CD14-positive monocyte (primary cell): ENCODE data around the gene GALNT6. TPM values are rescaled to one million over a fixed set of nuclear protein-coding genes. Genes with fewer than 3 reads are reported as not detected.

Source experiments
- DNase-seq, 3 donors: peaks; one replicate each; pipeline ENCODE4 v3.0.0-alpha.2; 2011 to 2022
- H2AFZ ChIP-seq: 2 replicates; pipeline ENCODE4 v1.6.0; 2012; ENCODE audit warnings: mild to moderate bottlenecking, low read depth, low read length, inconsistent platforms; ENCODE audit not compliant: insufficient read depth, poor library complexity, severe bottlenecking
- H3K27ac ChIP-seq, 2 donors: 1 replicate in 1 of 2; 2 replicates in 1 of 2; pipeline ENCODE4 v1.5.1; 2012 to 2013; ENCODE audit warnings: low read length in 2 of 2, control low read depth in 1 of 2, inconsistent platforms in 1 of 2, low read depth in 1 of 2, mild to moderate bottlenecking in 1 of 2
- H3K27me3 ChIP-seq, 2 donors: one replicate each; pipeline versions ENCODE4 v1.6.0 to v1.6.1; 2011 to 2013; ENCODE audit warnings: low read length in 2 of 2; ENCODE audit not compliant: control insufficient read depth in 2 of 2, insufficient read depth in 2 of 2
- H3K36me3 ChIP-seq, 2 donors: replicated peaks in 1 of 2; 1 replicate in 1 of 2; 2 replicates in 1 of 2; pipeline versions ENCODE4 v1.5.1 to v1.6.1; 2012 to 2013; ENCODE audit warnings: low read length in 2 of 2, control low read depth in 1 of 2, inconsistent platforms in 1 of 2, mild to moderate bottlenecking in 1 of 2; ENCODE audit not compliant: insufficient read depth in 2 of 2, control insufficient read depth in 1 of 2
- H3K4me1 ChIP-seq, 2 donors: 1 replicate in 1 of 2; 2 replicates in 1 of 2; pipeline versions ENCODE4 v1.5.1 to v1.6.1; 2012 to 2013; ENCODE audit warnings: low read length in 2 of 2, control low read depth in 1 of 2, inconsistent platforms in 1 of 2, mild to moderate bottlenecking in 1 of 2, moderate library complexity in 1 of 2; ENCODE audit not compliant: insufficient read depth in 2 of 2, control insufficient read depth in 1 of 2
- H3K4me2 ChIP-seq: replicated peaks from 2 replicates; pipeline ENCODE3; 2012; ENCODE audit warnings: low read length, moderate library complexity, mild to moderate bottlenecking; ENCODE audit not compliant: poor library complexity, severe bottlenecking; ENCODE audit errors: extremely low read depth
- H3K4me3 ChIP-seq, 3 experiments: fragments of 200-600 bp in 1 of 3; sonication (generic) in 1 of 3; replicated peaks in 1 of 3; 1 replicate in 2 of 3; 2 replicates in 1 of 3; pipeline ENCODE4 v1.5.1; 2011 to 2013; ENCODE audit warnings: low read length in 3 of 3, mild to moderate bottlenecking in 3 of 3, control low read depth in 2 of 3, low read depth in 2 of 3, inconsistent platforms in 1 of 3, moderate library complexity in 1 of 3
- H3K79me2 ChIP-seq: 2 replicates; pipeline ENCODE4 v1.6.0; 2012; ENCODE audit warnings: mild to moderate bottlenecking, control low read depth, inconsistent platforms, low read length, moderate library complexity; ENCODE audit not compliant: insufficient read depth
- H3K9ac ChIP-seq: 2 replicates; pipeline ENCODE4 v1.6.0; 2017; ENCODE audit warnings: low read length, mild to moderate bottlenecking; ENCODE audit not compliant: insufficient read depth, poor library complexity, severe bottlenecking
- H3K9me3 ChIP-seq, 2 donors: replicated peaks in 1 of 2; 1 replicate in 1 of 2; 2 replicates in 1 of 2; pipeline versions ENCODE4 v1.5.1 to v1.6.1; 2012 to 2013; ENCODE audit warnings: low read length in 2 of 2, control low read depth in 1 of 2; ENCODE audit not compliant: control insufficient read depth in 1 of 2, insufficient read depth in 1 of 2
- H4K20me1 ChIP-seq: 2 replicates; pipeline ENCODE4 v1.6.0; 2012; ENCODE audit warnings: mild to moderate bottlenecking, low read length, control low read depth, moderate library complexity; ENCODE audit not compliant: insufficient read depth
- H3K27ac Mint-ChIP-seq, 7 donors: one replicate each; pipeline ENCODE4 v1.8.0; 2020; ENCODE audit warnings: mild to moderate bottlenecking in 7 of 7, mixed read lengths in 7 of 7, moderate library complexity in 6 of 7, inconsistent platforms in 2 of 7
- H3K27me3 Mint-ChIP-seq, 3 donors: one replicate each; pipeline ENCODE4 v1.8.0; 2021 to 2022; ENCODE audit warnings: low read depth in 3 of 3, mild to moderate bottlenecking in 3 of 3, mixed read lengths in 3 of 3, moderate library complexity in 3 of 3, inconsistent platforms in 1 of 3
- H3K36me3 Mint-ChIP-seq, 2 donors: one replicate each; pipeline ENCODE4 v1.8.0; 2020; ENCODE audit warnings: mixed read lengths in 2 of 2, inconsistent platforms in 1 of 2, mild to moderate bottlenecking in 1 of 2
- H3K4me1 Mint-ChIP-seq: one replicate; pipeline ENCODE4 v1.8.0; 2020; ENCODE audit warnings: mild to moderate bottlenecking, mixed read lengths
- H3K4me3 Mint-ChIP-seq, 2 donors: one replicate each; pipeline ENCODE4 v1.8.0; 2020; ENCODE audit warnings: mild to moderate bottlenecking in 2 of 2, mixed read lengths in 2 of 2, moderate library complexity in 1 of 2
- H3K9me3 Mint-ChIP-seq, 7 donors: one replicate each; pipeline ENCODE4 v1.8.0; 2020 to 2022; ENCODE audit warnings: mixed read lengths in 7 of 7, mild to moderate bottlenecking in 6 of 7, moderate library complexity in 6 of 7, inconsistent platforms in 2 of 7
- CTCF ChIP-seq: fragments of 200-600 bp; IDR thresholded peaks from one replicate; pipeline ENCODE4 v1.8.0; 2022; ENCODE audit warnings: antibody characterized with exemption, mild to moderate bottlenecking
- WGBS: methylation state at CpG from one replicate; pipeline ENCODE4 v1.1.5; 2013; ENCODE audit warnings: missing lambda C conversion rate; ENCODE audit not compliant: insufficient coverage; 5-methylcytosine and 5-hydroxymethylcytosine counted together
- intact Hi-C, 2 donors: fragments of 100-400 bp; cut with micrococcal nuclease; formaldehyde crosslinking; loops; one replicate each; pipeline versions ENCODE4 v1.15.0 to v1.15.1; 2023
- polyA plus RNA-seq, 3 donors: library from polyadenylated mRNA; depleted of rRNA in 1 of 3; unstranded in 2 of 3; stranded (reverse) in 1 of 3; fragments of 300-500 nt in 2 of 3; fragments of >200 nt in 1 of 3; fragmentation: Illumina TruSeq in 2 of 3; gene quantifications; 1 replicate in 2 of 3; 2 replicates in 1 of 3; pipeline ENCODE4 v1.2.3, GENCODE V29; 2012 to 2021

GALNT6 gene
- polyA plus RNA-seq, 3 donors, result 3.2 to 12.9 (median 10.4) TPM

- Histone ChIP-seq H3K4me1 (peaks cover 74 to 86% of the 10 kb centered on the region in 2 donors), H4K20me1 (peaks cover 63% of the 10 kb centered on the region), H3K9me3 (no peaks in the 10 kb centered on the region), H3K27me3 (no peaks in the 10 kb centered on the region), H3K27ac (peak overlapping the region in 1 of 2 donors; percentile 95), H3K9ac (peak overlapping the region; percentile 32), H3K36me3 (peaks cover 8% of the 10 kb centered on the region in 2 donors), H3K4me2 (peak overlapping the region; percentile 99), H2AFZ (no peak overlapping the region), H3K4me3 (peak overlapping the region; percentile 19 to 99 (median 33)), H3K79me2 (peaks cover 97% of the 10 kb centered on the region)
- intact Hi-C loops, result loop anchor here in 1 of 2 donors (5.0 kb wide), 1 partner anchor 71 kb away; the partner anchor contains the start of gene GALNT6
- peaks cover 20 to 44% of the 10 kb centered on the region in 2 donors for H3K36me3 Mint-ChIP-seq
- TF ChIP-seq CTCF, result no peak
- H3K27ac Mint-ChIP-seq, result peak overlapping the region; percentile 59 to 91 (median 72)
- no peaks in the 10 kb centered on the region for H3K27me3 Mint-ChIP-seq
- WGBS, result 60% methylated on average over 1 of the region's 3 CpGs
- no peak for DNase-seq
- H3K4me3 Mint-ChIP-seq, result peak overlapping the region; percentile 74 to 98
- no peaks in the 10 kb centered on the region for H3K9me3 Mint-ChIP-seq
- peaks cover 85% of the 10 kb centered on the region for H3K4me1 Mint-ChIP-seq
These were observed 70.4 kb downstream of the GALNT6 start for GRCh38 chr12:51320695-51321320.

GRCh38 chr12:51320311-51320694, 70.9 kb downstream of the GALNT6 start:
- intact Hi-C loops, result loop anchor here in 1 of 2 donors (5.0 kb wide), 1 partner anchor 72 kb away; the partner anchor contains the start of gene GALNT6
- Mint-ChIP-seq H3K36me3 (peaks cover 24 to 49% of the 10 kb centered on the region in 2 donors), H3K27me3 (no peaks in the 10 kb centered on the region), H3K4me3 (peak overlapping the region in 1 of 2 donors; percentile 98), H3K9me3 (no peaks in the 10 kb centered on the region), H3K4me1 (peaks cover 81% of the 10 kb centered on the region), H3K27ac (peak overlapping the region in 5 of 7 donors; percentile 61 to 91 (median 80))
- H3K9me3 ChIP-seq, result no peaks in the 10 kb centered on the region
- peaks cover 69 to 81% of the 10 kb centered on the region in 2 donors for H3K4me1 ChIP-seq
- H3K4me2 ChIP-seq, result peak overlapping the region; percentile 99
- DNase-seq, result no peak
- H2AFZ ChIP-seq, result no peak overlapping the region
- TF ChIP-seq CTCF, result no peak
- peaks cover 68% of the 10 kb centered on the region for H4K20me1 ChIP-seq
- peaks cover 98% of the 10 kb centered on the region for H3K79me2 ChIP-seq
- H3K27ac ChIP-seq, result peak overlapping the region; percentile 48 to 95
- WGBS, result 17% methylated on average over 1 of the region's 4 CpGs
- peaks cover 13% of the 10 kb centered on the region in 2 donors for H3K36me3 ChIP-seq
- H3K4me3 ChIP-seq, result peak overlapping the region in 2 of 3 experiments; percentile 33 to 99
- no peak overlapping the region for H3K9ac ChIP-seq
- no peaks in the 10 kb centered on the region for H3K27me3 ChIP-seq
